HG03064 (cell line): ENCODE data around the gene RHBDL3.

ENCODE experiments used
- ATAC-seq: cut with Tn5 transposase; IDR thresholded peaks from one replicate; pipeline ENCODE4 v1.9.1; 2021; ENCODE audit warnings: low read depth; ENCODE audit not compliant: unreplicated experiment

The RHBDL3 gene

DNA sequence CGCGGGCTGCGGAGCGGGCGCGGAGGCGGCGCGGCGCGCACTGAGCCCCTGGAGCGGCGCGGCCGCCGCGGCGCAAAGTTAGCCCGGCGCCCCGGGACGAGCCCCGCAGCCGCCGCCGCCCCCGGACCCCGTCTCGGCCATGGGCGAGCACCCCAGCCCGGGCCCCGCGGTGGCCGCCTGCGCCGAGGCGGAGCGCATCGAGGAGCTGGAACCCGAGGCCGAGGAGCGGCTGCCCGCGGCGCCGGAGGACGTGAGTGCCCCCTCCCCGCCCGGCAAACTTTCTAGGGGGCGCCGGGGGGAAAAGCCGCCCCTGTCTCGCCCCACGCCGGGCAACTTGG, 388 bp downstream of the RHBDL3 start:
- no peak for ATAC-seq

DNA sequence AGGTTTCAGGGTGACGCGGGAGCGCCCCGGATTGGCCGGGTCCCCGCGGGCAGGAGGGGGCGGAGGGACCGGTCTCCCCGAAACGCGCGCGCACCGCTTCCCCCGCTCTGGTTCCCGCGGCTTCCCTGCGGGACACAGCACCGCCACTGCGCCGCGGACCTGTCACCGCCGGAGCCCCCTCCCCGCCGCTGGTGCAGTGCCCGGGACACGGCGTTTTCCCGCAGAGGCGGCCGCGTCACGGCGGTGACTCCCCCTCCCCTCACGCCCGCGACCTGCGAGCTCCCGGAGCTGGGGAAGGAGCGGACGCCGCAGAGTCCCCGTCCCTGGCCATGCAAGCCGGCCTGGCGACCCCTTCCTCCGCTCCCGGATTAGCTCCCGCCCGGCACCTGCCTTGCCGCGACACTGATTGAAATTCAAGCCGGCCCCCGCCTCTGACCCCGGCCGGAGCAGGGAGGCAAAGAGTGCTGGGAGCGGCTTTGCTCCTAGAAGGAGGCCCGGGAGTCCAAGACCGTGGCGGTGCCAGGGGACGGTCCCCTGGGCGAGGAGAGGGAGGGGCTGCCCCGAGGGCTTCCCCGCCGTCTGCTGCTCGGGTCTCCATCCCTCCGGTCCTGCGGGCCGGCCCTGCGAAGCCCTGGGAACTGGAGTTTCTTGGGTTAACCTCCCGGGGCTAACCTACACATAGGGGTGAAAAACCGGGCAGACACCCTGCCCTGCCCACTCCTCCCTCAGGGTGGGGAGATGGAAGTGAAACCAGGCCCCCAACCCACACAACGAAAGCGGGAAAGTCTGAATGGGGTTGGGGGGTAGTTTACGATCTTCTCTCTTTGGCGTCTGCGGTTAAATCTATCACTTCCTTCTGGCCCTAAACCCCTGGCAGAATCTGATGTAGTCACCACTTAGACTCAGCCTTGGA, 1.0 kb downstream of the RHBDL3 start:
- no peak for ATAC-seq

DNA sequence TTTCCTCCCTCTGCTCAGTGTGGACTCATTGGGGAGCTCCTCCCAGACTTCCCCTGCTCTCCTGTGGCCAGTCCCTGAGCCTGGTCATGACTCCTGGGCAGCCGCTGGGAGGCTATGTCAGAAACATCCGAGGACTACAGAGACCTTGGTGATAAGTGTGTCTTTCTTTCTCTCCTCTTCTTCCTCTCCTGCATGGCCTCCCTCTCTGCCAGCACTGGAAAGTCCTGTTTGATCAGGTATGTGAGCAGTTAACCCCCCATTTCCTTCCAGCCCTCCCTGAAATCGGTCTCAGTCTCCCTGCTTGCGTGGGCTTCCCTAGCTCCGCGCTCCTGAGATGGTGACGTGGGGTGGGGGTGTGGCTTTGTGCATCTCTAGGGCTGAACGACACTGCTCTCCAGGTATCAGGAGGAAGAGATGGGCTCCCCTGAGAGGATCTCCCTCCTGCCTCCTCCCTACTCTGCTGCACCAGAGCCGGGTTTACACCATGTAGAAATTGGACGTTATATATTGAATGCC, 2.1 kb downstream of the RHBDL3 start:
- no peak for ATAC-seq

DNA sequence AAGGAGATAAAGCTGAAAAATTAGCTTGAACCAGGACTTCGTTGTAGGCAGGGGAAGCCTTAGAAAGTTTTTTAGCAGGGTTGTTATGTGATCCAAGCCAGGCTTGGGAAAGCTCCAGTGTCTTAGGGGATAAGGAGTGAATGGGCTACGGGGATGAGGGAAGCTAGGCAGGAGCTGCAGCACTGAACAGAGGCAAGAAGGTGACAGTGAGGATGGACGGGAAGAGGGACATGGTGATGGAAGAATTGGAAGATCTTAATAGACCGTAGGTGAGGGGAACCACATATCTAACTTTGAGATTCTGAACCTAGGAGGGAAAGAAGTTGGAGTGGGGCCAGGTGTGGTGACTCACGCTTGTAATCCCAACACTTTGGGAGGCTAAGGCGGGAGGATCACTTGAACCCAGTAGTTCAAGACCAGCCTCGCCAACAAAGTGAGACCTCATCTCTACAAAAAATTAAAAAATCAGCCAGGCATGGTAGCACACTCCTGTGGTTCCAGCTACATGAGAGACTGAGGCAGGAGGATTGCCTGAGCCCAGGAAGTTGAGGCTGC, 3.2 kb downstream of the RHBDL3 start:
- ATAC-seq: no peak

DNA sequence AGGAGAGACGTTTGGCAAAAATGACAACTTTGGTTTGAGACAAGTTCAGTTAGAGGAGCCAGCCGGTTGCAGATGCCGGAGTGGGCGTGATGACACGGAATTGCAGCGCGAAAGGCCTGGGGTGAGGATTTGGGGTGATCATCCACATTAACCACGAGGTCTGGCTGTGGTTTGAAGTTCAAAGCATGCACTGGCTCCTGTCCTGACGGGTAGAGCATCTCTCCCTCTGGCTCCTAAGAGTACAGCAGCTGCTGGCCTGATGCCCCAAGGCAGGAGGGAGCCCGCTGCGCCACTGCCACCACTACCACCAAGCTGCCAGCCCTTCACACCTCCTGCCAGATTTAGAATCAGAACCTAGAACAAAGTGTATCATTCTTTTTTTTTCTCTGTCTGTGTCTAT, 3.7 kb downstream of the RHBDL3 start:
- ATAC-seq: no peak

DNA sequence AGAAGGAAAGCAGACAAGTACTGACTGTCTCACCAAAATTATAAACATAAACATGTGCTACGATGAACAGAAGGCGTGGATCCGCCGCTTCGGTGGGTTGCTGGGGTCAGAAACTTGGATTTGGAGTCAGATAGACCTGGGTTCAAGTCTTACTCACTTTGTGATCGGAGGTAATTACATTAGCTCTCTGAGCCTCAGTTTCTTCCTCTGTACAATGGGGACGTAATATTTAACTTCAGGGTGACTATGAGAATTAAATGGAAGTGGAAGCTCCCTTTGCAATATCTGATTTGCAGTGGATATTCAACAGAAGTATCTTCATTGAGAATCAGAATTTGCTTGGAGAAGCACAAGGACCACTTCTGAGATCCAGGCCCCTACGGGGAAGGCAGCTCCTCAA, 6.2 kb downstream of the RHBDL3 start:
- ATAC-seq: no peak

DNA sequence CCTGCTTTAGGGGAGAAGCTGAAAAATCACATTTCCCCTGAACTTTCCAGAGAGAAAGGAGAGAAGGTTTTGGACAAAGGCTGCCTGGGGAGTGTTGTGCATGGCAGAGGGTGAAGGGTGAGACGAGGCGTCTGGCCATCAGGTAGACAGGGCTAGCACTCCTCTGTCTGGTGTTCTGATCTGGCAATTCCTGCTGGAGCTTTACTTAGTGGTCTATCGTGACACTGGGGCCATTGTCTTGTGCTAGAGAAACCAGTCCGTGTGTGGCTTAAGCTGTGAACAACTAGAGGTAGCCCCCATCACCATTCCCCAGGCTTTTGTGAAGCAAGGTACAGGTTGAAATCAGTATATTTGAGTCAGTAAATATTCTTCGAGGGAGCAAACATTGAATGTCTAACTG, 8.5 kb downstream of the RHBDL3 start:
- no peak for ATAC-seq

DNA sequence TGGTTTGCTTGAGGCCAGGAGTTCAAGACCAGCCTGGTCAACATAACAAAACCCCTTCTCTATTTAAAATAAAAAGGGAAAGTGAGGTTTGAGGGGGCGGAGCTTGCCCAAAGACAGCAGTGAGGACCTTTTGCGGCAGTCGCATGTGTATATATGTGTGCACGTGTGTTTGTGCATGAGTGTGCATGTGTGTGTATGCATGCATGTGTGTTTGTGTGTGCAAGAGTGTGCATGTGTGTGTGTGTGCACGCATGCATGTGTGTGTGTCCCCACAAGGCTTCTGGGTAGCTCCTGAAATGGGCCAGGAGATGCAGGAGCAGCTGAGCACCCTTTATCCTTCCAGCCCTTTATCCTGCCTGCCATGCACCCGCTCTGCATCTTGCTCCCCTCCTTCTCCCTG, 9.0 kb downstream of the RHBDL3 start:
- no peak for ATAC-seq

DNA sequence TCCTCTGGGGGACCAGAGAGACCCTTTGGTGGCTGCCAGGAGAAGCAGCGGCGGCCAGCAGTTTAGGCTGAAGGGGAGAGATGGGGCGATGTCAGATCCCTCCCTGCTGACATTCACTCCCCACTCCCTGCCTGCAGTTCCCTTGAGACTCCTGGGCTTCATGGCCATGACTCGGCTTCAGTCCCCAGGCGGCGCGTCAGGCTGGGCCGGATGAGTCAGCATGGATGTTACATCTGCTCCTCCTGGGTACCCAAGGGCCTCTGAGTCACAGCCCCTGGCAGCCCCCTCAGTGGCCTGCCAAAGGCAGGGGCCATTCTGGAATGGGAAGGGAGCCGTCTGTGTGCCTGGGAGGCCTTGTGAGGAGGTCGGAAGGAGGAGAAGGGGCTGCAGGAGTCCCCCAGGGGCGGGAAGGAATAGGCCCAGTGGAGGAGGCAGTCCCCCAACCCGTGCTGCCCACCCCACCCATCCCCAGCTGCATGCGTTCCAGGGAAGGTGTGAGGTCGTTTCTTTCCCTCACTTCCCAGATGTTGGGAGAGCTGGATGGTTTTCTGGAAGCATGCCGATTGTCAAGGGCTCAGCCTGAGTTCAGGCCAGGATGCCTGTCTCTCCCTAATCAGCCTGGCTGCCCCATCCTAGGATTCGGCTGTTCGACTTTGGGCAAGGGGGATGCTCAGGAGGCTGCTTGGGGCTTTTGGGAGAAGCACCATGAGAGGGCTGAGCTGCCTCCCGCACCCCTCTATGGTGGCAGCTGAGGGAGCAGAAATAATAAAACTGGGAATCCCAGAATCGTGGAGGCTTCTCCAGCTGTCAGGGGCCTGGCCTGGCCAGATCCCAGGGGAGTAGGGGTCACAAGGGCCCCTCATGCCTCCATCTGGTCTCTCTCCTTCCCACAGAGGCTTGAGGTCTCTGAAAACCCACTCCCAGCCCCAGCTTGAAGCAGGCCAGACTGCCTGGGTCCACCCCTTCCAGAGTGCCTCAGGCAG, 9.7 kb downstream of the RHBDL3 start:
- no peak for ATAC-seq

DNA sequence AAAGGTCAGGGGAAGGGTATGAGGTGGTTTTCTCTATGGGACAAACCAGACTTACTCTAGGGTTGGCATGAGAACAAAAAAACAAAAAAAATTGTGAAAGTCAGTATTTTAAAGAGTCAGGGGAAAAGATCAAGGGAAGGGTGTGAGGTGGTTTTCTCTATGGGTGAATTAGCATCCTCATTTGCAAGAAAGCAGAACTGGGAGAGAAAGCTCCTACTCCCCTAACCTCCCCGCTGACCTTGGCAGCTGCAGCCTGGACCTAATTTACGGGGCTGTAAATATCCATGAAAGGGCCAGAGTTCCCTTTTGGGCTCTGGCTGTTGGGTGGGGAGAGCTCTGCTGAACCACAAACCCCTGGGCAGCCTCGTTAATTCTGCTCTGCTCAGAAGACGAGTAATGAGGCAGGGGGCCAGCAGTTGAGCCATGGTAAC, 10.6 kb downstream of the RHBDL3 start:
- ATAC-seq: no peak

DNA sequence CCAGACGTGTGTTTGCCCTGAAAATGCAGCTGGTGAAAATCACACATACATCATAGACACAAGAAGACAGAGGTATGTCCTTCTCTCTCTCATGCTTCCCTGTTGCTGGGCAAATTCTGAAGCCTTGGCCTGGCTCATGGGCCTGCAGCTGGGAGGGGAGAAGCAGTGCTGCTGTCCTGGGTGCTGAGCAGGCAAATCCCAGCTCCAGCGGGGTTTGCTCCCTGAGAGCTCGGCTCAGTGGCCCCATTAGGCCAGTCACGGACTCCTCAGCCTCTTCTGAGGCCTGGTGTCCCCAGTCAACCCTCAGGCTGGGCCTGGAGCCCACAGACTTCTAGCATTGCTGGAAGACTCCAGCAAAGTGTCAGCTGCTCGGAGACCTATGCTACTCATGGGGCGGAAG, 11.7 kb downstream of the RHBDL3 start:
- ATAC-seq: no peak

DNA sequence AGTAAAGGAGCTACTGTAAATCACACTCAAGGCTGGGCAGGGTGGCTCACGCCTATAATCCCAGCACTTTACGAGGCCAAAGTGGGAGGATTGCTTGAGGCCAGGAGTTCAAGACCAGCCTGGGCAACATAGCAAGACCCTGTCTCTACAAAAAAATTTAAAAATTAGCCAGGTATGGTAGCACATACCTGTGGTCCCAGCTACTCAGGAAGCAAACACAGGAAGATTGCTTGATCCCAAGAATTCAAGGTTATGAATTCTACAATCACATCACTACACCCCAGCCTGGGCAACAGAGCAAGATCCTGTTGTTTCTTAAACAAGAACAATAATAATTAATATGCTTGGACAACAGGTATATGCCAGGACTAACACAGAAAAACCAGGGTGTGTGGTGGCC, 13.2 kb downstream of the RHBDL3 start:
- ATAC-seq: no peak

DNA sequence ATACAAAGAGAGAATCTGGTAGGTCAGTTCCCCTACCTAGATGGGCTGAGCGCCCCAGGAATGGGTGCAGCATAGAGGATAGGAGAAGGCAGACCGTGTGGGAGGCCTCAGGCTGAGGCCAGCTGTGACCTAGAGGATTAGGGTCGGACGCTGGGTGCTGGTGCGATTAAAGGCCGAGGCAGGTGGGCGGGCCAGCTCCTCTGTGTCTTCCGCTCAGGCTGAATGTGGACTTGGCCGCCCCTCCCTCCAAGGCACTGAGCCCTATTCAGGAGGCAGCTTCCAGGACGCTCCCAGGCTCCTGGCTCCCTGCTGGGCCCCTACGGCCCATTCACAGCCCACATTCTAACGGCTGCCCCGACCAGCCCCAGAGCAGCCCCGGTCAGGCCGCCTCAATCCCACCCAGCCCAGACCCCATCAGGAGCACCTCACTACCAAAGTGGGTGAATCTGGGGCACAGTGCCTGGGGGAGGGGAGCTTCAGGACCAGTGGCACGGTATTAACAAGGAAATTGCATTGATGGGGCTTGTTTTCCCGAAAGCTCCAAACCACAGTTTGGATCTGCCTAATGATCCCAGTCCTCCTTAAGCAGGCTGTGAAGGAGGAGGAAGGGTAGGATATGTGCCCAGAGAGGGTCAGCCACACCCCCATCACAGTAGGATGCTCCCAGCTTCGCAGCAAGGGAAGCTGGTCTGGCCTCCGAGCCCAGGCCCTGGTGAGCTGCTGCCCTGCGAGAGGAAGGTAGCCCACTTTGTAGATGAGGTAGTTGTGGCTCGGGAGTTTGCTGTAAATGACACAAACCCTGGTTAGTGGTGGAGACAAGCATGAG, 14.5 kb downstream of the RHBDL3 start:
- ATAC-seq: no peak

DNA sequence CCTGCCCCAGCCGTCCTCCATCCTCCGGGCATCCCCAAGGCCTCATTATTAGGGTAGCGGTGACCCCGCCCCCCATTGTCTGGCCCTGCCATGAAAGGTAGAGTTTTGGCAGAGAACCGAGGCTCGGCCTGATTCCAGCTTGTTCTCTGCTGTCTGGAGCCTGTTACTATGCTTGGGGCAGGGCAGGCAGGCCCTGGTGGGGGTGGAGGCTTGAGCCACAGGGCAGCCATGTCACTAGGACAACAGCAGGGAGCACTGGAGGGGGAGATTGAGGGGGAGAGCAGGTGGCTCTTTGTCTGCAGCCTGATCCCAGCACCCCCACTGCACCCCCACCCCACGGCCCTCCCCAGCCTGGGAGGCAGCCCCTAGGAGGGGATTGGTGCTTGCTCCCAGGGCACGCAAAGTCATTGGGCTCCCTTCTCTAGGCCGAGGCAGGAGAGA, 15.4 kb downstream of the RHBDL3 start:
- no peak for ATAC-seq

DNA sequence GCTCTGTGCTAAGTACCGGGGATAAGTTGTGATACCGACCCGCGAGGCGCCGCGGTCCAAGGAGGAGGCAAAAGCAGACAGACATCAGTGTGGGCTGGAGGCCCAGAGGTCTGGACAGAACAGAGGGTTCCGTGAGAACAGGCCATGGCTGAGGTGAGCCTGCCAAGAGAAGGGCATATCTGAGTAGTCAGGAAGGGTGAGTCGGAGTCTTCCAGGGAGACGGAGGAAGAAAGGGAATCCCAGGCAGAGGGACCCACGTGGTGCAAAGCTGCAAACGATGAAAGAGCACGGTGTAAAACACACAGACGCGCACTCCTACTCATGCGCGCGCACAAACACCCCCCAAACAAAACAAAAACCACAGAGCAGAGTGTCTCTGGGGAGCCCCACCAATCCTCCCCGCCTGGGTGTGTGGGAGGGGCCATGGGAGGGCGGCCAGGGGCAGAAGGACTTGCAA, 18.1 kb downstream of the RHBDL3 start:
- ATAC-seq: no peak

DNA sequence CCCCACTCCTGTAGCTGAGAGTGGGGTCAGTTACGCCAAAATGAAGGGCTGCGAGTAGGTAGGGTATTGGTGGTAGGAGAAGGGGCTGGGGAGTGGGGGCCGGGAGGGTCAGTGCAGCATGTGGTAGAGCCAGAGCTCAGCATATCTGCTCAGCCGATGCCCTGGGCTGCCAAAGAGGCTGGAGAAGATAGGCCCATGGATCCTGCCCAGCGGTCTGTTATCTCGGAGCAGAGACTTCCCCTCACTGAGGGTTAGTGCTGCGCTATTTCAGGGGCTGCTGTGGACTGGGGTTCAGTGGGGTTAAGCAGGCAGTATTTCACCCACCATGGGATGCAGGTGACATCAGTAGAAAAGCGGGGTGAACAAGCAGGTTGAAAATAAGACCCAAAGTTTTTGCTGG, 19.7 kb downstream of the RHBDL3 start:
- no peak for ATAC-seq

DNA sequence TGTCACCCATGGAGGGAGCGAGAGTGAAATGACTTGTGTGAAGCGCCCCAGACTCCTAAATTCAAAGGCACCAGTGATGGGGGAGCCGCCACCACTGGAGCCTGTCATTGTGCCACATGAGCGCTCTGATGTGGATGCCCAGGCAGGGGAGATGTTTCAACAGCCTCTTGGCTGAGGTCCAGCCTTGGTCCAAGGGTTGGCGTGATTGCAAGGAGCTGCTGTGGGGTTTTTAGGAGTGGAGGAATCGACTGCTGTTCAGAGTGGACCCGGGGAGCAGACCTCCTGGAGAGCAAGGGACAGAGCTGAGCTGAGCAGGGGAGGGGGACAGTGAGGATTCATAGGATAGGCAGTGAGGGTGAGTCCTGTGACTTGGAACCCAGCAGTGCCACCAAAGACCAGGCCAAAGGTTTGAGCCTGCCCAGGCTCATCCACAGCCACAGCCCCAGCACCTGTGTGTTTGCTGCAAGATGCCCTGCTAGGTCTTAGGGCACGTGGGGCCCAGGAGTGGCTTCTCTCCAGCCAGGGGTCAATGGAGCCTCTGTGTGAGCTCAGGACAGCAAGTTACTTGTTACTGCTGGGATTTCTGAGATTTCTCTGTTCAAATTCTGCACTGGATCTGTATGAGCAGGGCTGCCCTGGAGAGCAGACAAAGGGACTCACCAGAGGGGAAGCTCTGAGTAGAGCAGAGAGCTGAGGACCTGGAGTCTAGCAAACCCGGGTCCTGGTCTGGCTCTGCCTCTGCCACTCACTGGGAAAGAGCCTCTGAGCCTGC, 20.3 kb downstream of the RHBDL3 start:
- ATAC-seq: no peak

DNA sequence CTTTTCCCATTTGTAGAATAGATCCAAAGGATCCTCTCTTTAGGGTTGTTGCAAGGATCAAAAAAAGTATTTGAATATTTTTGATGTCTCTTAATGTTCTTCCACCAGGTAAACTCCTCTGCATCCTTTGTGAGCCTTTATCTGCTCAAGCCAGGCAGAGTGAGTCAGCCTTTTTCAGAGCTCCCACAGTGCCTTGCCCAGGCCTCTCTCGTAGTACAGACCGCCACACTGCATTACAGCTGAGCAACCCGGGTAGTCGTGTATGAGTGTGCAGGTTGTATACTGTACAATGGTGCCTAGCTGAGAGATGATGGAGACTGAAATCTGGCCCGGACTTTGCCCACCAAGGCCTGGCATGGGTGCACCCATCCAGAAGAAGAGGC, 20.9 kb downstream of the RHBDL3 start:
- no peak for ATAC-seq

DNA sequence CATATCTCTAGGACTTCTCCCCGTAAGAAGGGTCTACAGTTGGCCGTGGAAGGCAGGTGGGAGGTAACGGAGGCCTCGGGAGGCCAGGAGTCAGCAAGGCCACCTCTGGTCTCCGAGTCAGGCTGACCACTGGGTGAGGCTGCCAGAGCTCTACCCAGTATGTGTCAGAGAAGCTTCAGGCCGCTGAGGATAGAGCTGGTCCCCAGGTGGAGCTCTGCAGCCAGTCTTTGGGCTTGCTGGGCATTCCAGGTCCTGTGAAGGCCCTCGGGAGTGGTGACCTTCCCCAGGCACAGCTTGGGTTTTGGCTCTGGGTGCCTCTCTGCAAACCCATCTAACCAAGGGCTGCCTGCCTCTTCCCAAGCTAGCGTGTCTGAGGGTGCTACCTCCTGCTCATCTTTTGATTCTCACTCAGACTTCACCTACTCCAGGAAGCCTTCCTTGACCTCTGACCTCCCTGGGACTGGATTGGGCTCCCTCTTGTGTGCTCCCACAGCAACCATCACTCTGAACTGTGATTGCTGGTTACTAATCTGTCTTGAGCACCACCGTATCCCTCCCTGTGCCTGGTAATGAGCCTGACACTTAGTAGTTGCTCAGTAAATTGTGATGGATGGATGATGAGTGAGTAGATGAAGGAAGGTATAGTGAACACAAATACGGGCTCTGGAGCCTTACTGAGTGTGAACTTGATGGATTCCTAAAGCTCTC, 22.3 kb downstream of the RHBDL3 start:
- no peak for ATAC-seq
